Panc1 (cell line): Measurements from ENCODE around the gene FAM151A. TPM values are rescaled to one million over a fixed set of nuclear protein-coding genes. Genes with fewer than 3 reads are reported as not detected.

Source experiments
- ATAC-seq: fragments of 200-7000 bp; cut with Tn5 transposase; 2 replicates; pipeline ENCODE4 v1.9.1; 2020; ENCODE audit warnings: mild to moderate bottlenecking, moderate library complexity
- BruUV-seq: library from RNA; stranded (reverse); fragments of 400-500 nt; replicated peaks from 2 replicates; lab custom pipeline; 2021; lab: Mats Ljungman, UMichigan
- CTCF ChIA-PET: fragments of 300-600 bp; sonication (Branson Sonifier 250); formaldehyde crosslinking; loops from one replicate; lab custom pipeline; 2022; ENCODE audit warnings: antibody characterized with exemption; lab: Charles Lee
- POLR2A ChIA-PET: fragments of 300-600 bp; sonication (Branson Sonifier 250); formaldehyde crosslinking; loops from one replicate; lab custom pipeline; 2022; ENCODE audit warnings: antibody characterized with exemption; lab: Charles Lee
- DNase-seq: peaks from one replicate; pipeline ENCODE4 v3.0.0-alpha.2; 2010; ENCODE audit warnings: low read depth, low spot score
- H3K27ac ChIP-seq: 2 replicates; pipeline ENCODE4 v1.5.1; 2011; ENCODE audit warnings: mild to moderate bottlenecking, low read length, inconsistent platforms
- H3K27me3 ChIP-seq: fragments of 200-500 bp; sonication (Bioruptor generic); 2 replicates; pipeline ENCODE4 v1.6.0; 2014; ENCODE audit warnings: low read length, inconsistent platforms; ENCODE audit not compliant: control insufficient read depth, insufficient read depth
- H3K36me3 ChIP-seq: fragments of 200-500 bp; sonication (Bioruptor generic); 2 replicates; pipeline ENCODE4 v1.5.1; 2014; ENCODE audit warnings: inconsistent platforms, mild to moderate bottlenecking, low read length, moderate library complexity; ENCODE audit not compliant: control insufficient read depth, insufficient read depth
- H3K4me1 ChIP-seq: 2 replicates; pipeline ENCODE4 v1.5.1; 2011; ENCODE audit warnings: inconsistent platforms, mild to moderate bottlenecking, low read length, moderate library complexity; ENCODE audit not compliant: control insufficient read depth, insufficient read depth
- H3K4me3 ChIP-seq, 2 experiments: 2 replicates each; pipeline ENCODE4 v1.5.1; 2011 to 2012; ENCODE audit warnings: low read depth in 2 of 2, low read length in 2 of 2, mild to moderate bottlenecking in 2 of 2, inconsistent platforms in 1 of 2, moderate library complexity in 1 of 2
- H3K9me3 ChIP-seq: fragments of 200-500 bp; sonication (Bioruptor generic); 2 replicates; pipeline ENCODE4 v1.5.1; 2014; ENCODE audit warnings: low read depth, mild to moderate bottlenecking, inconsistent platforms, low read length, moderate library complexity; ENCODE audit not compliant: control insufficient read depth, insufficient read depth
- POLR2AphosphoS5 ChIP-seq: IDR thresholded peaks from 2 replicates; pipeline ENCODE4 v1.6.1; 2012; ENCODE audit warnings: mild to moderate bottlenecking, low read depth, low read length, moderate library complexity
- REST ChIP-seq, 2 experiments: IDR thresholded peaks; 2 replicates each; pipeline ENCODE4 v1.6.1; 2011 to 2012; ENCODE audit warnings: low read depth in 2 of 2, control low read depth in 1 of 2, low read length in 1 of 2, mild to moderate bottlenecking in 1 of 2, moderate library complexity in 1 of 2; ENCODE audit not compliant: insufficient read depth in 1 of 2
- SIN3A ChIP-seq: IDR thresholded peaks from 2 replicates; pipeline ENCODE4 v1.6.1; 2012; ENCODE audit warnings: low read depth, mild to moderate bottlenecking, low read length, moderate library complexity, borderline replicate concordance; ENCODE audit not compliant: insufficient read depth
- TCF7L2 ChIP-seq: IDR thresholded peaks from 2 replicates; pipeline ENCODE4 v1.6.1; 2011; ENCODE audit warnings: mild to moderate bottlenecking, low read depth, low read length, inconsistent platforms
- in situ Hi-C: cut with HindIII; loops from 2 replicates; pipeline ENCODE4 v1.10.0; 2016; ENCODE audit warnings: low sequenced_read_pairs, low pct_unique_long_range_greater_than_20kb
- intact Hi-C: fragments of 100-400 bp; cut with micrococcal nuclease; formaldehyde crosslinking; loops from one replicate; pipeline ENCODE4 v1.10.0; 2022; ENCODE audit not compliant: unreplicated experiment
- total RNA-seq: library from RNA; stranded (reverse); gene quantifications from one replicate; pipeline ENCODE4 v1.2.1, GENCODE V29; 2021; ENCODE audit not compliant: unreplicated experiment
- TF ChIP-seq, protein P1 (sequence below): fragments of 450-650 bp; IDR thresholded peaks from 2 replicates; pipeline ENCODE4 v1.5.1; 2017; ENCODE audit warnings: mild to moderate bottlenecking

FAM151A gene
- total RNA-seq, 1 experiment from 2014 or later, result not detected

GRCh38 chr1:54595956-54596498 is 27.3 kb downstream of the FAM151A start:
- CTCF ChIA-PET, result no interaction called here
- Histone ChIP-seq H3K4me1 (no peaks in the 10 kb centered on the region), H3K9me3 (no peaks in the 10 kb centered on the region), H3K27me3 (no peaks in the 10 kb centered on the region), H3K36me3 (no peaks in the 10 kb centered on the region), H3K4me3 (no peak overlapping the region), H3K27ac (no peak overlapping the region)
- ATAC-seq (no peak), DNase-seq (no peak)
- intact Hi-C loops (no loop called here), in situ Hi-C loops (no loop called here)
- TF ChIP-seq, protein P1, sequence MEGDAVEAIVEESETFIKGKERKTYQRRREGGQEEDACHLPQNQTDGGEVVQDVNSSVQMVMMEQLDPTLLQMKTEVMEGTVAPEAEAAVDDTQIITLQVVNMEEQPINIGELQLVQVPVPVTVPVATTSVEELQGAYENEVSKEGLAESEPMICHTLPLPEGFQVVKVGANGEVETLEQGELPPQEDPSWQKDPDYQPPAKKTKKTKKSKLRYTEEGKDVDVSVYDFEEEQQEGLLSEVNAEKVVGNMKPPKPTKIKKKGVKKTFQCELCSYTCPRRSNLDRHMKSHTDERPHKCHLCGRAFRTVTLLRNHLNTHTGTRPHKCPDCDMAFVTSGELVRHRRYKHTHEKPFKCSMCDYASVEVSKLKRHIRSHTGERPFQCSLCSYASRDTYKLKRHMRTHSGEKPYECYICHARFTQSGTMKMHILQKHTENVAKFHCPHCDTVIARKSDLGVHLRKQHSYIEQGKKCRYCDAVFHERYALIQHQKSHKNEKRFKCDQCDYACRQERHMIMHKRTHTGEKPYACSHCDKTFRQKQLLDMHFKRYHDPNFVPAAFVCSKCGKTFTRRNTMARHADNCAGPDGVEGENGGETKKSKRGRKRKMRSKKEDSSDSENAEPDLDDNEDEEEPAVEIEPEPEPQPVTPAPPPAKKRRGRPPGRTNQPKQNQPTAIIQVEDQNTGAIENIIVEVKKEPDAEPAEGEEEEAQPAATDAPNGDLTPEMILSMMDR, result no peak
- TF ChIP-seq SIN3A (no peak), TCF7L2 (no peak), REST (IDR thresholded peaks at IDR 0.05; ENCODE audit: insufficient read depth in 1 of 2, low read depth in 2 of 2, low read length in 1 of 2) (no peak), POLR2AphosphoS5 (no peak)
- POLR2A ChIA-PET, result no interaction called here
- no TSS peak for BruUV-seq

GRCh38 chr1:54594463-54594862 is 28.9 kb downstream of the FAM151A start:
- CTCF ChIA-PET, result interaction anchor here (0.6 kb wide), 2 partner anchors 45 to 419 kb away, joined by 3 read pairs; no protein-coding TSS in a partner anchor
- intact Hi-C loops (no loop called here), in situ Hi-C loops (no loop called here)
- Histone ChIP-seq H3K4me3 (no peak overlapping the region), H3K27me3 (no peaks in the 10 kb centered on the region), H3K27ac (no peak overlapping the region), H3K4me1 (no peaks in the 10 kb centered on the region), H3K36me3 (no peaks in the 10 kb centered on the region), H3K9me3 (no peaks in the 10 kb centered on the region)
- POLR2A ChIA-PET, result no interaction called here
- no TSS peak for BruUV-seq
- TF ChIP-seq SIN3A (no peak), REST (IDR thresholded peaks at IDR 0.05; ENCODE audit: insufficient read depth in 1 of 2, low read depth in 2 of 2, low read length in 1 of 2) (no peak), POLR2AphosphoS5 (no peak), TCF7L2 (no peak)
- TF ChIP-seq, protein P1, result no peak
- no peak for DNase-seq
- ATAC-seq, result no peak
